Fibroblast of pulmonary artery (primary cell): Measurements from ENCODE around the gene ARID1A.

Experiments used
- DNase-seq: peaks from one replicate; pipeline ENCODE4 v3.0.0-alpha.2; 2010; ENCODE audit warnings: low read depth
- H3K4me3 ChIP-seq: replicated peaks from 2 replicates; pipeline ENCODE4 v1.5.1; 2011; ENCODE audit warnings: low read depth, mild to moderate bottlenecking, control low read depth, low read length, moderate library complexity
- TF ChIP-seq, protein P1 (sequence below): IDR thresholded peaks from 2 replicates; pipeline ENCODE4 v1.5.1; 2011; ENCODE audit warnings: mild to moderate bottlenecking, control low read depth, low read length, inconsistent platforms; ENCODE audit errors: missing control alignments

ARID1A gene

DNA sequence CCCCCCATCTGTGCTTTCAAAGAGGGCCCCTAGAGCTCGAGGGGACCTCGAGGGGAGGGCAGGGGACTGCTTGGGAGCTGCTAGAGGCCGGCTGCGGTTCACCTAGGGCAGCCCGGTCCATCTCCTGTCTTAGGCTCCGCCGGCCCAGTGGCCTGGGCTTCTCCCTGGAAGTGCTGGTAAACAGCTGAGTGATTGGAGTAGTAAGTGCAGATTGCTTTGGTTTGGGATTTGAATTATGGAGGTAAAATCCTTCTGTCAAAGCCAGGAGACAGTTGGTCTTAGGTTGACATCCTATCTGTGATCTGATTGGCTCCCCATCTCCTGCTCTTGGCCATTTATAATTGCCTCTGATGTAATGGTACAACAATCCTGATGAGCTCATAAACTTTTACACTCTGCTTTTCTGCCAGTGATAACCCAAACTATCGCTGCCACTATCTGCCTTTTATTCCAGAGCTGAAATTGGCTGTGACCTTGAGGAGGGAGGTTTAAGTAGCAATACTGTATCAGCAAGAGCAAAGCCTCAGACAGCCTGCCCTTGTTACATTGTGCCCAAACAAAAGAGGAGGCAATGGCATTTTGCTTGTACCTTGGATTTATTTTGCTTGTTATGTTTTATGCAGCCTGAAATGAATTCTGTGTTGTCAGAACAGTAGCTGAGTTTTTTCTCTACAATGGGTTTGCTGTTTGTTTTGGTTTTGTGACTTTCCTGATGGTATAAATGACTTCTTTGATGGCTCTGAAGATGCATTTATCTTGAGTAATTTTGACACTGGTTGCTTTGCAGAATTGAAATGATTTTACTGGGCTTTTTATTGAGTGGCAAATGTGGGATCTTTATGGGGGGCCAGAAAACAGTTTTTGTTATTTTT is 2.4 kb downstream of the ARID1A start:
- TF ChIP-seq, protein P1, sequence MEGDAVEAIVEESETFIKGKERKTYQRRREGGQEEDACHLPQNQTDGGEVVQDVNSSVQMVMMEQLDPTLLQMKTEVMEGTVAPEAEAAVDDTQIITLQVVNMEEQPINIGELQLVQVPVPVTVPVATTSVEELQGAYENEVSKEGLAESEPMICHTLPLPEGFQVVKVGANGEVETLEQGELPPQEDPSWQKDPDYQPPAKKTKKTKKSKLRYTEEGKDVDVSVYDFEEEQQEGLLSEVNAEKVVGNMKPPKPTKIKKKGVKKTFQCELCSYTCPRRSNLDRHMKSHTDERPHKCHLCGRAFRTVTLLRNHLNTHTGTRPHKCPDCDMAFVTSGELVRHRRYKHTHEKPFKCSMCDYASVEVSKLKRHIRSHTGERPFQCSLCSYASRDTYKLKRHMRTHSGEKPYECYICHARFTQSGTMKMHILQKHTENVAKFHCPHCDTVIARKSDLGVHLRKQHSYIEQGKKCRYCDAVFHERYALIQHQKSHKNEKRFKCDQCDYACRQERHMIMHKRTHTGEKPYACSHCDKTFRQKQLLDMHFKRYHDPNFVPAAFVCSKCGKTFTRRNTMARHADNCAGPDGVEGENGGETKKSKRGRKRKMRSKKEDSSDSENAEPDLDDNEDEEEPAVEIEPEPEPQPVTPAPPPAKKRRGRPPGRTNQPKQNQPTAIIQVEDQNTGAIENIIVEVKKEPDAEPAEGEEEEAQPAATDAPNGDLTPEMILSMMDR, result no peak
- DNase-seq, result peak; percentile 98
- H3K4me3 ChIP-seq, result peak overlapping the region; percentile 74

DNA sequence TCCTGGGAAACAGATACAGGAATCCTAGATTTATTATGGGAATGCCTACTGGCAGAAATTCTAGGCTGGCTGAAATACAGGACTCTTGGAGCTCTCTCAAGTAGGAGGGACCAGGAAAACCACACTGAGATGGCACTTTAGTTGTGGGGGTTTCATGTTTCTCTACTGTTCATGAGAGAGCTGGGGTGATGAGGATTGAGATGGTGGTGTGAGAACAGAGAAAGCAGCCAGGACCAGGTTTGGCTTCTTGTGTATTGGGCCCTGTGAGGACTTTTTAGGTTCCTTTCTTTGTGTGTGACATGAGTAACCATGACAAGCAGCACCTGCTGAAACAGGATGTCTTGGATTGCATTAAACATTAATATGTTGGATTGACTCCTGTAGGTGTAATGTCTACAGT is 4.9 kb downstream of the ARID1A start:
- no peak for DNase-seq
- H3K4me3 ChIP-seq, result no peak overlapping the region
- TF ChIP-seq, protein P1, result no peak

DNA sequence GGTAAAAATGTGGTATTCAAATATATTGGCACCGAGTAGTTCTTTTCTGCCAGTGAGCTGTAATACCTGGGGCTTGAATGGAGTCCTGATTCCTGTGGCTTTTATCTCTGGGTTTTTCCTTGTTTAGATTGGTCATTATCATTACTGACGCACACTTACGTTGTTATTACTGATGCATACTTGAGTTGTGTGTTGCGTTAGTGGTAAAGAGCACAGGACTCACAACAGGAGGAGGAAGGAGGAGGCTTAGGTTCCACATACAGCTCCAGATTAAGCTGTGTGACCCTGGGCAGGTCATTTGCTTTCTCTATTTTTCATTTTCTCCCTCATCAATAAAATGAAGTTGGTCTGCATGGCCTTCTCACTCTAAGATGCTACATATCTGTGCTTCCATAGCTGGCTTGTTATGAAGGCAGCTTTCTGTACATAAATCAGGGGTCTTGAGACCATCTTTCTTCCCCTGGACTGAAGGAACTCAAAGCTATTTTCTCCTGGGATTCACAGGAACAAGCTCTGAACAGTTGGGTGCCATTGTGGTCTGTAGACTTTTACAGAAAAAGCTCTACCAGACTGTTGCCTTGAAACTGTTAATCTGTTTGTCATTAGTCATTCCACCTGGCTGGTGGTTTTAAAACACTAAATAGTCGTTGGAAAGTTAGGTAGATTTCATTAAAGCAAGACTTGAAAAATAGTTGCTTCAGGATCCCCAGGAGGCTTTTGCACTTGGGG is 5.6 kb downstream of the ARID1A start:
- DNase-seq, result peak; percentile 62
- H3K4me3 ChIP-seq, result no peak overlapping the region
- TF ChIP-seq, protein P1, result no peak

DNA sequence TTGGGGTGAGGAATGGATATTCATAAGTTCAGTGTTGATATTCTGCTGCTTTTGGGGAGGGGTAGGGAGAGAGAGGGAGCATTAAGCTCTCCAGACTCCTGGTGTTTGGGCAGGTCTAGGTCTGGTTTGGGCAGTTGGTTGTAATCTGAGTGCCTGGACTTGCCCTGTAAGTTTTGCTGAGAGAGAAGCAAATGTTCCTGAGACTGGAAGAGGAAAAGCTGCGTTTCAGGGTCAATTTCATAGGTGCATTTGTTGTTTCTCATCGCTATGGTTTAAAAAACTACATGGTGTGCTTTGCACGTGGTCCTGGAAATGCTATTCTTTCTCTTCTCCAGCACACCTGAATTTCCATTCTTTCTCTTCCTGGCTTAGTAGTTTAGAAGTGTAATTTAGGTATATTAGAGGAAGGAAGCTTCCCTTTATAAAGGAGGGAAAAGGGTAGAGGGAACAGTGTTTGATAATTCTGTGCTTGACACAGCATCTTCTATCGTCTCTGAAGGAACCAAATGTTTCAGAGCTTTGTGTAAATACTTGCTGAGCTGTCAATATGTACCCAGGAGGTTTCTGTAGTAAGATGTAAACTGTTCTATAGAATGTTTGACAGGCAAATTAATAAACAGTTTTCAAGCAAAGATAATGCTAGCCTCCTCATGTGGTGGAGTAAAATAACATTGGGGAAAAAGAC is 6.3 kb downstream of the ARID1A start:
- no peak for DNase-seq
- no peak overlapping the region for H3K4me3 ChIP-seq
- TF ChIP-seq, protein P1, result no peak

DNA sequence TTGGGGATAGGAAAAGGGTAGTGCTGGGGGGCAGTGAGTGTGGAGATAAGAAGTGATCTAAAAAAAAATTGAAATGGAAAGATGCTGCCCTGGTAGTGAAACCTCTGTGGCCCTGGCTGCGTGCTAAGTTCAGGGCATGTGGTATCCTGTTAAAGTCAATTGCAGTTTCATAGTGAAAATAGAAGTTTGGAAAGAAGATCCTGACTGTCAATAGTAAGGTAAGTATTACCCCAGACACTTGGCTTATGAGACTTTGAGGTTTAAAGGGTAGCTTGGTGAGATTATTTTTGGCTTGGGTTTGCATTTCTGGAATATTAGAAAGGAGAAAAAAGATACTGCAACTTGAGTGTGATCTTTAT is 6.8 kb downstream of the ARID1A start:
- TF ChIP-seq, protein P1, result no peak
- H3K4me3 ChIP-seq, result no peak overlapping the region

DNA sequence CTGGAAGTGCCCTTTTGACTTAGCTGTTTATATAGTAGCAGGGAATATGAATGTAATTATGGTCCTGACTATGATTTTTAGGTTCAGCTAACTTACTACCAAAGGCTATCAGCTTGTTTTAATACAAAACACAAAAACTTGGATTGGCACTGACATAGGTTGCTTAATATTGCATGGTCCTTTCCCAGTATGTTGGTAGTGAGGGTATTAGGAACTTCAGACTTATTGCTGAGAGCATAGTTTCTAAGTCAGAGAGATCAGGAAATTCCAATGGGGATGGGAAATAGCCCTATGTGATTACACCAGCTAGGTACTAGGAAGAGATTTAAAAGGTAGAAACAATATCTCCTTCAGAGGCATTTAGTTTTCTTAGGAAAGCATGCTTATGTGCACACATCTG is 7.7 kb downstream of the ARID1A start:
- DNase-seq, result no peak
- TF ChIP-seq, protein P1, result no peak
- no peak overlapping the region for H3K4me3 ChIP-seq

More for the DNA sequence above, 6.8 kb downstream of the ARID1A start:
- DNase-seq, result no peak
